Measurements from ENCODE around the gene SIGLEC14. TPM values are rescaled to one million over a fixed set of nuclear protein-coding genes. Genes with fewer than 3 reads are reported as not detected.

SIGLEC14 gene
- total RNA-seq, 2 experiments from 2014 or later, result not detected

DNA sequence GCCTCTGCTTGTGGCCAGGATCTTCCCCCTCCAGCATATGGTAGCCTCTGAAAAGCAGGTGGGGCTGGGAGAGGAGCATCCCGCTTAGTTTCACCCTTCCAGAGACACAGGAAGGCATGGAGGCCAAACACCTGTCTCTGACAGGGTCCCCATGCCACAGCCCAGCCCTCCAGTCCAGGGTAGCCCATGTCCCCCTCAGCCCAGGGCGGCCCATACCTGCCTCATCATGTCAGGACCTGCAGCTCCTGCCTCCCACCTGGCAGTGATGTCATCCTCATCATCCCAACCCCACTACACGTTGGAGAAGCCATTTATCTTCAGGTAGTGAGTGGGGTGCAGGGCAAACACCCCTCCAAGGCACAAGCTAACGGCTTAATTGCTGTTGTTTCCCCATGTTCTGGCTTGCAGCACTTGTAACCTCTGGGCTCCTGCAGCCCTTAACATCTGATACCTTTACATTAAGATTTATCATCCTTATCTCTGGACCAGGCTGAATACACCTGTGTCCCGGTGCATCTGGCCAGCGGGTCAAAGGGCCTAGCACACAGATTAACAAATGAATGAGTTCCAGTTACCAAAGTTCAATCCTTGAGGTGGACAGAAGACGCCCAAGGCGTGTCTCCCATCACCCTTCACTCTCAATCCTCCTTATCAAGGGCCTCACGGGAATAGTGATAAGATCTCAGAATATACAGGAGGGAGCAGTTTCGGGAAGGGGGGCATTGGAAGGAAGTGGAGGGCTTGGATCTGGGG, 53.3 kb downstream of the SIGLEC14 start:
- intact Hi-C loops (cut with DNase I, micrococcal nuclease), result loop anchor here in 1 of 2 experiments (10.0 kb wide), 2 partner anchors 869 to 1079 kb away; partner anchors contain the start of genes ASPDH, CLEC11A and JOSD2
- Mint-ChIP-seq H3K36me3 (ENCODE audit: low read depth) (peaks cover 13% of the 10 kb centered on the region), H3K27ac (peak overlapping the region; percentile 81), H3K4me3 (peak overlapping the region; percentile 84), H3K27me3 (peaks cover 5% of the 10 kb centered on the region), H3K4me1 (peaks cover 18% of the 10 kb centered on the region), H3K9me3 (ENCODE audit: low read depth) (peaks cover 6% of the 10 kb centered on the region)
- no peak for DNase-seq
- ChIA-PET CTCF (interaction anchor here (1.0 to 1.5 kb wide), 2 partner anchors 21 to 184 kb away, joined by 3 read pairs; no protein-coding TSS in a partner anchor), POLR2A (interaction anchor here (0.5 kb wide), 1 partner anchor 22 kb away, joined by 5 read pairs; the partner anchor contains the start of gene ZNF175)
- no peak for ATAC-seq

Small RNAs within 50 kb of the gene (microRNA-seq; reads per million reads assigned to microRNA genes)
- gene MIR125A (ENCODE audit: borderline replicate concordance), result 1,577 reads per million, percentile 87 among the genes with 10 or more reads in this experiment
- 1,716 reads per million, percentile 89 among the genes with 10 or more reads in this experiment for gene MIR99B (ENCODE audit: borderline replicate concordance)
- gene MIRLET7E (ENCODE audit: borderline replicate concordance), result 888 reads per million, percentile 84 among the genes with 10 or more reads in this experiment

Other genes starting within 250 kb of the SIGLEC14 start
- gene SIGLEC10, start 229.2 kb downstream of the SIGLEC14 start, total RNA-seq, result under 1 TPM; 0.48 to 0.65 TPM
- gene SIGLEC8, start 188.4 kb downstream of the SIGLEC14 start, total RNA-seq, result not detected
- gene CEACAM18, start 168.3 kb downstream of the SIGLEC14 start, total RNA-seq, result not detected
- 1 to 10 TPM; 1.2 to 1.9 TPM for gene SIGLEC12, start 145.0 kb downstream of the SIGLEC14 start, total RNA-seq
- not detected for gene SIGLEC6, start 115.2 kb downstream of the SIGLEC14 start, total RNA-seq
- 1 to 10 TPM; 5.9 to 9.6 TPM for gene ZNF175, start 75.5 kb downstream of the SIGLEC14 start, total RNA-seq
- gene SIGLEC5, start 16.4 kb downstream of the SIGLEC14 start, total RNA-seq, result not detected
- gene SPACA6, start 46.5 kb upstream of the SIGLEC14 start, total RNA-seq, result 1 to 10 TPM; 8.3 to 9.1 TPM
- gene HAS1, start 77.2 kb upstream of the SIGLEC14 start, total RNA-seq, result not detected
- not detected for gene FPR1, start 105.1 kb upstream of the SIGLEC14 start, total RNA-seq
- gene FPR2, start 114.4 kb upstream of the SIGLEC14 start, total RNA-seq, result not detected
- not detected for gene FPR3, start 148.3 kb upstream of the SIGLEC14 start, total RNA-seq
- gene ZNF577, start 241.1 kb upstream of the SIGLEC14 start, total RNA-seq, result 1 to 10 TPM; 5.7 to 7.2 TPM

Data from activated CD4-positive, alpha-beta T cell treated with anti-CD3 and anti-CD28 coated beads for 36 hours (primary cell).